Liver (tissue), 9 donors: ENCODE results near the gene SUSD4. TPM values are rescaled to one million over a fixed set of nuclear protein-coding genes. Genes with fewer than 3 reads are reported as not detected.

Experiments
- DNase-seq: peaks from one replicate; pipeline ENCODE4 v3.0.0-alpha.2; 2017; ENCODE audit warnings: low spot score
- H3K27ac ChIP-seq, 2 donors: one replicate each; pipeline ENCODE4 v1.7.0; 2013; ENCODE audit warnings: inconsistent platforms in 2 of 2, low read length in 2 of 2, control low read depth in 1 of 2, low read depth in 1 of 2, mild to moderate bottlenecking in 1 of 2
- H3K27me3 ChIP-seq, 4 donors: one replicate each; pipeline versions ENCODE4 v1.6.1 to v1.7.0; 2013; ENCODE audit warnings: low read length in 3 of 4, inconsistent platforms in 1 of 4, mild to moderate bottlenecking in 1 of 4, moderate library complexity in 1 of 4; ENCODE audit not compliant: control insufficient read depth in 4 of 4, insufficient read depth in 4 of 4
- H3K36me3 ChIP-seq, 4 donors: one replicate each; pipeline versions ENCODE4 v1.6.1 to v1.7.0; 2013; ENCODE audit warnings: low read length in 3 of 4, mild to moderate bottlenecking in 3 of 4, low read depth in 1 of 4, moderate library complexity in 1 of 4; ENCODE audit not compliant: control insufficient read depth in 4 of 4, insufficient read depth in 3 of 4
- H3K4me1 ChIP-seq, 4 donors: one replicate each; pipeline versions ENCODE4 v1.6.1 to v1.7.0; 2013; ENCODE audit warnings: low read length in 3 of 4, mild to moderate bottlenecking in 3 of 4, moderate library complexity in 1 of 4; ENCODE audit not compliant: control insufficient read depth in 4 of 4, insufficient read depth in 4 of 4
- H3K4me3 ChIP-seq, 3 donors: one replicate each; pipeline versions ENCODE4 v1.6.1 to v1.7.0; 2013; ENCODE audit warnings: low read length in 3 of 3, control low read depth in 1 of 3, low read depth in 1 of 3, mild to moderate bottlenecking in 1 of 3
- H3K9ac ChIP-seq, 2 donors: one replicate each; pipeline ENCODE4 v1.7.0; 2013; ENCODE audit warnings: low read length in 2 of 2, mild to moderate bottlenecking in 2 of 2, moderate library complexity in 2 of 2, control low read depth in 1 of 2, low read depth in 1 of 2
- H3K9me3 ChIP-seq, 4 donors: one replicate each; pipeline versions ENCODE4 v1.6.1 to v1.7.0; 2013; ENCODE audit warnings: low read length in 3 of 4; ENCODE audit not compliant: control insufficient read depth in 4 of 4
- EGR1 ChIP-seq, 2 donors: IDR thresholded peaks; 2 replicates each; pipeline ENCODE4 v1.6.1; 2016 to 2018; ENCODE audit warnings: antibody characterized with exemption in 2 of 2, low read depth in 2 of 2
- FOXA1 ChIP-seq: IDR thresholded peaks from 2 replicates; pipeline ENCODE4 v1.6.1; 2016; ENCODE audit warnings: antibody characterized with exemption
- FOXA2 ChIP-seq: IDR thresholded peaks from 2 replicates; pipeline ENCODE4 v1.6.1; 2016; ENCODE audit warnings: antibody characterized with exemption
- GABPA ChIP-seq, 2 donors: IDR thresholded peaks in 1 of 2; conservative IDR thresholded peaks in 1 of 2; 2 replicates each; pipeline ENCODE4 v1.6.1; 2016; ENCODE audit warnings: antibody characterized with exemption in 2 of 2, mild to moderate bottlenecking in 1 of 2, moderate library complexity in 1 of 2
- HNF4A ChIP-seq, 2 donors: conservative IDR thresholded peaks; 2 replicates each; pipeline ENCODE4 v1.6.1; 2016; ENCODE audit warnings: antibody characterized with exemption in 2 of 2, mild to moderate bottlenecking in 2 of 2
- HNF4G ChIP-seq: IDR thresholded peaks from 2 replicates; pipeline ENCODE4 v1.6.1; 2016; ENCODE audit warnings: antibody characterized with exemption
- JUND ChIP-seq, 2 donors: IDR thresholded peaks; 2 replicates each; pipeline ENCODE4 v1.6.1; 2016; ENCODE audit warnings: antibody characterized with exemption in 2 of 2
- NR2F2 ChIP-seq: IDR thresholded peaks from 2 replicates; pipeline ENCODE4 v1.6.1; 2016; ENCODE audit warnings: antibody characterized with exemption
- RAD21 ChIP-seq, 2 donors: IDR thresholded peaks; 2 replicates each; pipeline ENCODE4 v1.6.1; 2016; ENCODE audit warnings: antibody characterized with exemption in 2 of 2, mild to moderate bottlenecking in 2 of 2
- RXRA ChIP-seq, 2 donors: IDR thresholded peaks; 2 replicates each; pipeline ENCODE4 v1.6.1; 2017 to 2018; ENCODE audit warnings: antibody characterized with exemption in 2 of 2, mild to moderate bottlenecking in 1 of 2
- SP1 ChIP-seq: IDR thresholded peaks from 2 replicates; pipeline ENCODE4 v1.6.1; 2018; ENCODE audit warnings: antibody characterized with exemption, mild to moderate bottlenecking
- TAF1 ChIP-seq: conservative IDR thresholded peaks from 2 replicates; pipeline ENCODE4 v1.6.1; 2016; ENCODE audit warnings: antibody characterized with exemption, mild to moderate bottlenecking
- YY1 ChIP-seq: IDR thresholded peaks from 2 replicates; pipeline ENCODE4 v1.6.1; 2016; ENCODE audit warnings: antibody characterized with exemption, mild to moderate bottlenecking
- WGBS: extraction: QIAGEN DNeasy Blood & Tissue Kit; methylation state at CpG from one replicate; pipeline ENCODE4 v1.1.7; 2013; 5-methylcytosine and 5-hydroxymethylcytosine counted together
- polyA plus RNA-seq, 2 donors: library from polyadenylated mRNA; stranded (reverse) in 1 of 2; unstranded in 1 of 2; fragments of 200-250 nt in 1 of 2; fragments of >200 nt in 1 of 2; fragmentation: Nextera tagmentation in 1 of 2; extraction: Ambion mirVana in 1 of 2; gene quantifications; one replicate each; pipeline versions ENCODE4 v1.2.1 to v1.2.3, GENCODE V29; 2013 to 2015
- total RNA-seq, 2 donors: library from RNA; depleted of rRNA; stranded (reverse); fragments of >200 nt; gene quantifications; one replicate each; pipeline ENCODE4 v1.2.3, GENCODE V29; 2014
- TF ChIP-seq, protein P1 (sequence below): IDR thresholded peaks from 2 replicates; pipeline ENCODE4 v1.6.1; 2016; ENCODE audit warnings: antibody characterized with exemption
- TF ChIP-seq, protein P2 (sequence below): IDR thresholded peaks from 2 replicates; pipeline ENCODE4 v1.6.1; 2016; ENCODE audit warnings: antibody characterized with exemption
- TF ChIP-seq, protein P3 (sequence below): fragments of 150-350 bp; IDR thresholded peaks from 2 replicates; pipeline ENCODE4 v1.5.1; 2017; ENCODE audit warnings: improper control_type of control experiment, low read depth, low read length; ENCODE audit not compliant: missing input control
- TF ChIP-seq, protein P4 (sequence below): IDR thresholded peaks from 2 replicates; pipeline ENCODE4 v1.6.1; 2016; ENCODE audit warnings: antibody characterized with exemption, mild to moderate bottlenecking
- TF ChIP-seq, protein P5 (sequence below): IDR thresholded peaks from 2 replicates; pipeline ENCODE4 v1.6.1; 2016; ENCODE audit warnings: antibody characterized with exemption
- donor health status: healthy.
- donor health status: healthy.
- donor health status: healthy.
- donor health status: healthy.
- donor health status: healthy.

SUSD4 gene
- total and polyA plus RNA-seq, 4 donors, result 1.1 to 3.8 (median 1.8) TPM

DNA sequence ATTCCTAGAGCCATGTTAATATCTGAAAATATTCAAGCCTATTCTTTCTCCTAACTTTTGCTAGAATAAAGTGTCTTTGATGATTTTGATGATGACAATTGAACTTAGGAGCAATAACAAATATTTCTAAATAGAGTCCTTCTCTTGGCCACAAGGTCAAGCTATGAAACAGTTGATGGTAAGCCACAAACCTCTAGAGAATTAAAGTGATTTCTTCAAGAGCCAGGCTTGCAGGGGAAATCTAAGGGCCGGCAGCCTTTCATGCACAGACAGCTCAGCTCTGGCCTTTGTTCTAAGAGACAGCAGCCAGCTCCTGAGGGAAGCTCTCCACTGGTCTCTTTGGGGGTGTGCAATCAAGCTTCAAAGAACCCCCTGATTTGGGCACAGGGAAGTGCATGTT, 59.0 kb downstream of the SUSD4 start:
- TF ChIP-seq, protein P1, sequence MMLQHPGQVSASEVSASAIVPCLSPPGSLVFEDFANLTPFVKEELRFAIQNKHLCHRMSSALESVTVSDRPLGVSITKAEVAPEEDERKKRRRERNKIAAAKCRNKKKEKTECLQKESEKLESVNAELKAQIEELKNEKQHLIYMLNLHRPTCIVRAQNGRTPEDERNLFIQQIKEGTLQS, result no peak
- TF ChIP-seq, protein P2, sequence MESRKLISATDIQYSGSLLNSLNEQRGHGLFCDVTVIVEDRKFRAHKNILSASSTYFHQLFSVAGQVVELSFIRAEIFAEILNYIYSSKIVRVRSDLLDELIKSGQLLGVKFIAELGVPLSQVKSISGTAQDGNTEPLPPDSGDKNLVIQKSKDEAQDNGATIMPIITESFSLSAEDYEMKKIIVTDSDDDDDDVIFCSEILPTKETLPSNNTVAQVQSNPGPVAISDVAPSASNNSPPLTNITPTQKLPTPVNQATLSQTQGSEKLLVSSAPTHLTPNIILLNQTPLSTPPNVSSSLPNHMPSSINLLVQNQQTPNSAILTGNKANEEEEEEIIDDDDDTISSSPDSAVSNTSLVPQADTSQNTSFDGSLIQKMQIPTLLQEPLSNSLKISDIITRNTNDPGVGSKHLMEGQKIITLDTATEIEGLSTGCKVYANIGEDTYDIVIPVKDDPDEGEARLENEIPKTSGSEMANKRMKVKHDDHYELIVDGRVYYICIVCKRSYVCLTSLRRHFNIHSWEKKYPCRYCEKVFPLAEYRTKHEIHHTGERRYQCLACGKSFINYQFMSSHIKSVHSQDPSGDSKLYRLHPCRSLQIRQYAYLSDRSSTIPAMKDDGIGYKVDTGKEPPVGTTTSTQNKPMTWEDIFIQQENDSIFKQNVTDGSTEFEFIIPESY, result no peak
- TF ChIP-seq EGR1 (IDR thresholded peaks at IDR 0.05; ENCODE audit: low read depth in 2 of 2) (no peak), GABPA (IDR thresholded peaks at IDR 0.05 in 1 of 2, conservative IDR thresholded peaks at IDR 0.05 in 1 of 2) (no peak), SP1 (no peak), HNF4G (no peak), TAF1 (no peak), FOXA1 (no peak), HNF4A (conservative IDR thresholded peaks at IDR 0.05) (no peak), RXRA (IDR thresholded peaks at IDR 0.05) (no peak), YY1 (no peak), JUND (IDR thresholded peaks at IDR 0.05) (no peak), NR2F2 (no peak), FOXA2 (no peak), RAD21 (IDR thresholded peaks at IDR 0.05) (no peak)
- TF ChIP-seq, protein P3, sequence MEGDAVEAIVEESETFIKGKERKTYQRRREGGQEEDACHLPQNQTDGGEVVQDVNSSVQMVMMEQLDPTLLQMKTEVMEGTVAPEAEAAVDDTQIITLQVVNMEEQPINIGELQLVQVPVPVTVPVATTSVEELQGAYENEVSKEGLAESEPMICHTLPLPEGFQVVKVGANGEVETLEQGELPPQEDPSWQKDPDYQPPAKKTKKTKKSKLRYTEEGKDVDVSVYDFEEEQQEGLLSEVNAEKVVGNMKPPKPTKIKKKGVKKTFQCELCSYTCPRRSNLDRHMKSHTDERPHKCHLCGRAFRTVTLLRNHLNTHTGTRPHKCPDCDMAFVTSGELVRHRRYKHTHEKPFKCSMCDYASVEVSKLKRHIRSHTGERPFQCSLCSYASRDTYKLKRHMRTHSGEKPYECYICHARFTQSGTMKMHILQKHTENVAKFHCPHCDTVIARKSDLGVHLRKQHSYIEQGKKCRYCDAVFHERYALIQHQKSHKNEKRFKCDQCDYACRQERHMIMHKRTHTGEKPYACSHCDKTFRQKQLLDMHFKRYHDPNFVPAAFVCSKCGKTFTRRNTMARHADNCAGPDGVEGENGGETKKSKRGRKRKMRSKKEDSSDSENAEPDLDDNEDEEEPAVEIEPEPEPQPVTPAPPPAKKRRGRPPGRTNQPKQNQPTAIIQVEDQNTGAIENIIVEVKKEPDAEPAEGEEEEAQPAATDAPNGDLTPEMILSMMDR, result no peak
- TF ChIP-seq, protein P4, sequence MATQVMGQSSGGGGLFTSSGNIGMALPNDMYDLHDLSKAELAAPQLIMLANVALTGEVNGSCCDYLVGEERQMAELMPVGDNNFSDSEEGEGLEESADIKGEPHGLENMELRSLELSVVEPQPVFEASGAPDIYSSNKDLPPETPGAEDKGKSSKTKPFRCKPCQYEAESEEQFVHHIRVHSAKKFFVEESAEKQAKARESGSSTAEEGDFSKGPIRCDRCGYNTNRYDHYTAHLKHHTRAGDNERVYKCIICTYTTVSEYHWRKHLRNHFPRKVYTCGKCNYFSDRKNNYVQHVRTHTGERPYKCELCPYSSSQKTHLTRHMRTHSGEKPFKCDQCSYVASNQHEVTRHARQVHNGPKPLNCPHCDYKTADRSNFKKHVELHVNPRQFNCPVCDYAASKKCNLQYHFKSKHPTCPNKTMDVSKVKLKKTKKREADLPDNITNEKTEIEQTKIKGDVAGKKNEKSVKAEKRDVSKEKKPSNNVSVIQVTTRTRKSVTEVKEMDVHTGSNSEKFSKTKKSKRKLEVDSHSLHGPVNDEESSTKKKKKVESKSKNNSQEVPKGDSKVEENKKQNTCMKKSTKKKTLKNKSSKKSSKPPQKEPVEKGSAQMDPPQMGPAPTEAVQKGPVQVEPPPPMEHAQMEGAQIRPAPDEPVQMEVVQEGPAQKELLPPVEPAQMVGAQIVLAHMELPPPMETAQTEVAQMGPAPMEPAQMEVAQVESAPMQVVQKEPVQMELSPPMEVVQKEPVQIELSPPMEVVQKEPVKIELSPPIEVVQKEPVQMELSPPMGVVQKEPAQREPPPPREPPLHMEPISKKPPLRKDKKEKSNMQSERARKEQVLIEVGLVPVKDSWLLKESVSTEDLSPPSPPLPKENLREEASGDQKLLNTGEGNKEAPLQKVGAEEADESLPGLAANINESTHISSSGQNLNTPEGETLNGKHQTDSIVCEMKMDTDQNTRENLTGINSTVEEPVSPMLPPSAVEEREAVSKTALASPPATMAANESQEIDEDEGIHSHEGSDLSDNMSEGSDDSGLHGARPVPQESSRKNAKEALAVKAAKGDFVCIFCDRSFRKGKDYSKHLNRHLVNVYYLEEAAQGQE, result no peak
- TF ChIP-seq, protein P5, sequence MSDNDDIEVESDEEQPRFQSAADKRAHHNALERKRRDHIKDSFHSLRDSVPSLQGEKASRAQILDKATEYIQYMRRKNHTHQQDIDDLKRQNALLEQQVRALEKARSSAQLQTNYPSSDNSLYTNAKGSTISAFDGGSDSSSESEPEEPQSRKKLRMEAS, result no peak
- H3K9ac ChIP-seq, result no peak overlapping the region
- WGBS, result 84% methylated on average over 1 of the region's 1 CpG

More for the DNA sequence above, 59.0 kb downstream of the SUSD4 start:
- Histone ChIP-seq H3K27ac (no peak overlapping the region), H3K9me3 (no peaks in the 10 kb centered on the region), H3K4me1 (no peaks in the 10 kb centered on the region), H3K4me3 (no peak overlapping the region), H3K27me3 (no peaks in the 10 kb centered on the region), H3K36me3 (no peaks in the 10 kb centered on the region)
- DNase-seq, result no peak
